B cell (primary cell): ENCODE measurements around the gene JUNB. TPM values are rescaled to one million over a fixed set of nuclear protein-coding genes. Genes with fewer than 3 reads are reported as not detected.

ENCODE experiments used
- ATAC-seq: fragments of 200-7000 bp; cut with Tn5 transposase; one replicate; pipeline ENCODE4 v1.10.0; 2021; ENCODE audit warnings: low read depth, mild to moderate bottlenecking, moderate number of reproducible peaks, moderate library complexity
- CTCF ChIA-PET: fragments of 350-600 bp; sonication (Branson Sonifier 250); formaldehyde crosslinking; loops from one replicate; lab custom pipeline; 2021; ENCODE audit warnings: antibody characterized with exemption, inconsistent platforms; lab: Charles Lee
- POLR2A ChIA-PET: fragments of 350-600 bp; sonication (Branson Sonifier 250); formaldehyde crosslinking; loops from one replicate; lab custom pipeline; 2021; ENCODE audit warnings: antibody characterized with exemption; lab: Charles Lee
- DNase-seq: peaks from one replicate; pipeline ENCODE4 v3.0.0; 2013
- H2AFZ ChIP-seq: 2 replicates; pipeline ENCODE4 v1.6.1; 2012; ENCODE audit warnings: mild to moderate bottlenecking, low read depth, low read length; ENCODE audit not compliant: insufficient read depth, poor library complexity, severe bottlenecking
- H3K27ac ChIP-seq, 2 donors: 1 replicate in 1 of 2; 2 replicates in 1 of 2; pipeline ENCODE4 v1.5.1; 2012 to 2013; ENCODE audit warnings: low read length in 2 of 2, mild to moderate bottlenecking in 2 of 2, moderate library complexity in 1 of 2
- H3K27me3 ChIP-seq, 4 experiments: fragments of 200-600 bp in 1 of 4; sonication (generic) in 1 of 4; replicated peaks in 1 of 4; 1 replicate in 2 of 4; 2 replicates in 2 of 4; pipeline versions ENCODE4 v1.6.1 to v1.7.0; 2013 to 2016; ENCODE audit warnings: low read length in 3 of 4, mild to moderate bottlenecking in 2 of 4, mixed read lengths in 1 of 4, moderate library complexity in 1 of 4; ENCODE audit not compliant: insufficient read depth in 4 of 4, control insufficient read depth in 3 of 4; ENCODE audit errors: control extremely low read depth in 1 of 4
- H3K36me3 ChIP-seq, 2 experiments: replicated peaks in 1 of 2; 1 replicate in 1 of 2; 2 replicates in 1 of 2; pipeline versions ENCODE4 v1.6.1 to v1.7.1; 2013; ENCODE audit warnings: low read length in 1 of 2; ENCODE audit not compliant: insufficient read depth in 2 of 2, control insufficient read depth in 1 of 2; ENCODE audit errors: control extremely low read depth in 1 of 2, extremely low read depth in 1 of 2
- H3K4me1 ChIP-seq, 2 donors: fragments of 200-600 bp in 1 of 2; sonication (generic) in 1 of 2; 1 replicate in 1 of 2; 2 replicates in 1 of 2; pipeline versions ENCODE4 v1.5.1 to v1.6.1; 2013 to 2017; ENCODE audit warnings: low read length in 2 of 2; ENCODE audit not compliant: control insufficient read depth in 2 of 2, insufficient read depth in 2 of 2
- H3K4me2 ChIP-seq: replicated peaks from 2 replicates; pipeline ENCODE3; 2012; ENCODE audit warnings: mild to moderate bottlenecking, low read depth, low read length; ENCODE audit not compliant: poor library complexity, severe bottlenecking
- H3K4me3 ChIP-seq, 5 experiments: fragments of 200-600 bp in 1 of 5; sonication (generic) in 1 of 5; 1 replicate in 3 of 5; 2 replicates in 2 of 5; pipeline versions ENCODE4 v1.5.1 to v1.7.0; 2011 to 2016; ENCODE audit warnings: low read length in 4 of 5, mild to moderate bottlenecking in 4 of 5, low read depth in 2 of 5, control low read depth in 1 of 5, moderate library complexity in 1 of 5; ENCODE audit not compliant: insufficient read depth in 1 of 5; ENCODE audit errors: control extremely low read depth in 1 of 5, extremely low read depth in 1 of 5
- H3K79me2 ChIP-seq: fragments of 200-600 bp; sonication (generic); one replicate; pipeline ENCODE4 v1.6.0; 2016; ENCODE audit warnings: low read length; ENCODE audit not compliant: control insufficient read depth, insufficient read depth
- H3K9ac ChIP-seq: fragments of 200-600 bp; sonication (generic); 2 replicates; pipeline ENCODE4 v1.6.1; 2017; ENCODE audit warnings: mild to moderate bottlenecking, low read length, moderate library complexity
- H3K9me3 ChIP-seq, 3 donors: one replicate each; pipeline versions ENCODE4 v1.6.1 to v1.7.1; 2013; ENCODE audit warnings: low read length in 2 of 3; ENCODE audit not compliant: control insufficient read depth in 2 of 3, insufficient read depth in 1 of 3; ENCODE audit errors: control extremely low read depth in 1 of 3
- H4K20me1 ChIP-seq: 2 replicates; pipeline ENCODE4 v1.6.0; 2012; ENCODE audit warnings: mild to moderate bottlenecking, low read length; ENCODE audit not compliant: insufficient read depth, control insufficient read depth, poor library complexity, severe bottlenecking
- H3K27ac Mint-ChIP-seq: one replicate; pipeline ENCODE4 v1.8.0; 2021; ENCODE audit warnings: mixed read lengths
- H3K27me3 Mint-ChIP-seq: one replicate; pipeline ENCODE4 v1.8.0; 2021; ENCODE audit warnings: mixed read lengths
- H3K4me1 Mint-ChIP-seq: one replicate; pipeline ENCODE4 v1.8.0; 2021; ENCODE audit warnings: mixed read lengths
- H3K4me3 Mint-ChIP-seq: one replicate; pipeline ENCODE4 v1.8.0; 2021; ENCODE audit warnings: mixed read lengths
- H3K9me3 Mint-ChIP-seq: one replicate; pipeline ENCODE4 v1.8.0; 2022; ENCODE audit warnings: mixed read lengths; ENCODE audit not compliant: insufficient read depth
- EZH2 ChIP-seq: IDR thresholded peaks from 2 replicates; pipeline ENCODE4 v1.6.1; 2012; ENCODE audit warnings: borderline replicate concordance, low read depth, mild to moderate bottlenecking, moderate library complexity, low read length; ENCODE audit not compliant: insufficient read depth, poor library complexity, severe bottlenecking
- WGBS: methylation state at CpG from one replicate; pipeline ENCODE4 v1.1.5; 2013; ENCODE audit warnings: missing lambda C conversion rate; ENCODE audit not compliant: insufficient coverage; 5-methylcytosine and 5-hydroxymethylcytosine counted together
- intact Hi-C: fragments of 100-400 bp; cut with micrococcal nuclease; formaldehyde crosslinking; loops from one replicate; pipeline ENCODE4 v1.10.0; 2022
- polyA plus RNA-seq: library from polyadenylated mRNA; depleted of rRNA; stranded (reverse); fragments of >200 nt; gene quantifications from 2 replicates; pipeline ENCODE4 v1.2.3, GENCODE V29; 2012
- total RNA-seq, 2 donors: library from RNA; stranded (reverse); fragments of 120-200 nt in 1 of 2; gene quantifications; 1 replicate in 1 of 2; 2 replicates in 1 of 2; pipeline versions ENCODE4 v1.2.3 to v1.2.4, GENCODE V29; 2013 to 2022
- TF ChIP-seq, protein P1 (sequence below): fragments of 200-600 bp; IDR thresholded peaks from one replicate; pipeline ENCODE4 v1.8.0; 2022; ENCODE audit warnings: antibody characterized with exemption, mild to moderate bottlenecking

The JUNB gene
- total and polyA plus RNA-seq, 2 donors (not counting 1 experiment from before 2014, with no cell fraction given): 206 to 4,055 TPM

DNA sequence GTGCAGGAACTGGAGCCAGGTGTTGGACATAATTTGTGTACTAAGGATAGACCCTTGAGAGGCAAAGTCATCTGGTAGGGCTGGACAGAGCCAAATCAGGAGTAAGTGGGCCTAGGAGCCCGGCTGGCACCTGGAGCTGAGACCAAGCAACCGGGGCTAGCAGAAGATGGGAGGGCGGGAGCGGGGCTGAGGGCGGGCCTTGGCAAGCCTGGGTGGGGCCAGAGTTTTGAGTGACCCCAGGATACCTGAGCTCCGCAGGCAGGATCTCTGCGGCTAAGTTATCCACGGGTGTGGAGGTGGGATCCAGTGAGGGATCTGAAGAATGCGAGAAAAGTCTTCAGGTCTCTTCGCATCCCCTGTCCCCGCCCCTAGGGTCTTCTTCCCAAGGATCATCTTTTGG lies 24.1 kb upstream of the JUNB start:
- DNase-seq: no peak
- no peak for TF ChIP-seq EZH2
- TF ChIP-seq, protein P1, sequence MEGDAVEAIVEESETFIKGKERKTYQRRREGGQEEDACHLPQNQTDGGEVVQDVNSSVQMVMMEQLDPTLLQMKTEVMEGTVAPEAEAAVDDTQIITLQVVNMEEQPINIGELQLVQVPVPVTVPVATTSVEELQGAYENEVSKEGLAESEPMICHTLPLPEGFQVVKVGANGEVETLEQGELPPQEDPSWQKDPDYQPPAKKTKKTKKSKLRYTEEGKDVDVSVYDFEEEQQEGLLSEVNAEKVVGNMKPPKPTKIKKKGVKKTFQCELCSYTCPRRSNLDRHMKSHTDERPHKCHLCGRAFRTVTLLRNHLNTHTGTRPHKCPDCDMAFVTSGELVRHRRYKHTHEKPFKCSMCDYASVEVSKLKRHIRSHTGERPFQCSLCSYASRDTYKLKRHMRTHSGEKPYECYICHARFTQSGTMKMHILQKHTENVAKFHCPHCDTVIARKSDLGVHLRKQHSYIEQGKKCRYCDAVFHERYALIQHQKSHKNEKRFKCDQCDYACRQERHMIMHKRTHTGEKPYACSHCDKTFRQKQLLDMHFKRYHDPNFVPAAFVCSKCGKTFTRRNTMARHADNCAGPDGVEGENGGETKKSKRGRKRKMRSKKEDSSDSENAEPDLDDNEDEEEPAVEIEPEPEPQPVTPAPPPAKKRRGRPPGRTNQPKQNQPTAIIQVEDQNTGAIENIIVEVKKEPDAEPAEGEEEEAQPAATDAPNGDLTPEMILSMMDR: no peak
- Histone ChIP-seq H3K4me2 (no peak overlapping the region), H2AFZ (no peak overlapping the region), H3K9me3 (peaks cover 0 to 7% (median 0%) of the 10 kb centered on the region in 3 donors), H3K27me3 (no peaks in the 10 kb centered on the region), H4K20me1 (no peaks in the 10 kb centered on the region), H3K27ac (no peak overlapping the region), H3K36me3 (peaks cover 0 to 5% of the 10 kb centered on the region in 2 experiments), H3K79me2 (no peaks in the 10 kb centered on the region), H3K4me1 (peaks cover 6 to 8% of the 10 kb centered on the region in 2 donors), H3K4me3 (no peak overlapping the region), H3K9ac (no peak overlapping the region)
- Mint-ChIP-seq H3K4me1 (peaks cover 10% of the 10 kb centered on the region), H3K9me3 (no peaks in the 10 kb centered on the region), H3K27ac (no peak overlapping the region), H3K4me3 (no peak overlapping the region), H3K27me3 (no peaks in the 10 kb centered on the region)
- POLR2A ChIA-PET: interaction anchor here (0.6 to 2.3 kb wide), 3 partner anchors 25 to 135 kb away, joined by 4 to 8 read pairs (median 5); no protein-coding TSS in a partner anchor
- no peak for ATAC-seq
- 96% methylated on average over 11 of the region's 11 CpGs for WGBS
- CTCF ChIA-PET: interaction anchor here (1.0 to 27.9 kb wide), 12 partner anchors 9 to 115 kb away, joined by 3 to 1147 read pairs (median 8); partner anchors contain the start of genes DNASE2, GET3, HOOK2 and JUNB
- intact Hi-C loops: no loop called here

DNA sequence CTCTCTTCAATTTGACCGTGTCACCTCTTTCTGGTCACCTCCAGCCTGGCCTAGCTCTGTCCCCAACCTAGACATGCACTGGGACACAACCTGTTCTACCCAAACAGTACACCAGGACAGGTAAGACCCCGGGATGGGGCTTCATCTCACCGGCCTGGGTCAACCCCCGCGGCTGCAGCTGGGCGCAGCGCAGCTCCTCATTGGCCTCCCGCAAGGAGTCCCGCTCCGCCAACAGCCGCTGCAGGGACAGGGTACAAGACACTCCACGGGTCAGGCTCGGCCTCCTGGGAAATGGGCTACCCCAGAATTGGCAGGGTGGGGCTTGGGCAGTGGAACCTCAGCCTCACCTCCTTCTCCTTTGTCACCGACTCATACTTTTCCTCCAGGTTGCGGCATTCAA lies 23.6 kb upstream of the JUNB start:
- Histone ChIP-seq H3K27ac (no peak overlapping the region), H3K4me2 (no peak overlapping the region), H3K4me3 (no peak overlapping the region), H3K4me1 (peaks cover 6 to 8% of the 10 kb centered on the region in 2 donors), H3K9me3 (peaks cover 0 to 7% (median 0%) of the 10 kb centered on the region in 3 donors), H3K27me3 (no peaks in the 10 kb centered on the region), H3K36me3 (peaks cover 0 to 5% of the 10 kb centered on the region in 2 experiments), H4K20me1 (no peaks in the 10 kb centered on the region), H3K79me2 (no peaks in the 10 kb centered on the region), H3K9ac (no peak overlapping the region), H2AFZ (no peak overlapping the region)
- ChIA-PET POLR2A (interaction anchor here (0.6 to 2.3 kb wide), 3 partner anchors 28 to 135 kb away, joined by 3 to 8 read pairs (median 5); no protein-coding TSS in a partner anchor), CTCF (interaction anchor here (1.0 to 27.9 kb wide), 9 partner anchors 8 to 91 kb away, joined by 4 to 1147 read pairs (median 9); partner anchors contain the start of genes GET3, HOOK2, JUNB and PRDX2)
- TF ChIP-seq EZH2: no peak
- TF ChIP-seq, protein P1: no peak
- intact Hi-C loops: no loop called here
- Mint-ChIP-seq H3K4me1 (peaks cover 10% of the 10 kb centered on the region), H3K9me3 (no peaks in the 10 kb centered on the region), H3K27me3 (no peaks in the 10 kb centered on the region), H3K27ac (no peak overlapping the region), H3K4me3 (no peak overlapping the region)
- ATAC-seq (no peak), DNase-seq (no peak)
- WGBS: 97% methylated on average over 13 of the region's 15 CpGs
